A549 treated with CpdA at 1 μM for 4 hours (cell line): ENCODE results near the gene CLDN34. TPM values are rescaled to one million over a fixed set of nuclear protein-coding genes. Genes with fewer than 3 reads are reported as not detected.

Experiments
- total RNA-seq: library from RNA; stranded (reverse); fragments of 200-300 nt; extraction: Qiagen RNA extraction; gene quantifications from 5 replicates; pipeline ENCODE4 v1.2.3, GENCODE V29; 2022; ENCODE audit warnings: low read depth

CLDN34 gene, protein sequence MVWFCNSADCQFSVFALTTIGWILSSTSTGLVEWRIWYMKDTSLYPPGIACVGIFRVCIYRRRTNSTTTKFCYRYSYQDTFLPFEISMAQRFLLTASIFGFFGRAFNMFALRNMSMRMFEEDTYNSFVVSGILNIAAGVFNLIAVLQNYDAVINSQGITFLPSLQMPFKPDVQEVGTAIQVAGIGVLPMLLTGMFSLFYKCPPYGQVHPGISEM
- not detected in 5 replicates for total RNA-seq

GRCh38 chrX:9966775-9967408 lies at the start of gene CLDN34:
TSS of gene CLDN34 (plus strand) at chrX:9967358. CDS start at chrX:9967358, 0 bp downstream.

Other genes starting within 250 kb of the CLDN34 start
- 0.09 to 0.13 TPM (median 0.09 TPM) in 3 of 5 replicates, not detected in the others for gene GPR143, start 201.5 kb upstream of the CLDN34 start, total RNA-seq
- 0.24 to 0.44 TPM (median 0.30 TPM) in 5 replicates for gene SHROOM2, start 180.9 kb upstream of the CLDN34 start, total RNA-seq
- 3.1 to 5.0 TPM (median 4.0 TPM) in 5 replicates for gene CLCN4, start 189.6 kb downstream of the CLDN34 start, total RNA-seq